ENCODE results near the gene U2AF1L4.

U2AF1L4 gene

GRCh38 chr19:35740423-35741202, 4.6 kb downstream of the U2AF1L4 start:
- DNase-seq (ENCODE audit: low read depth): peak; percentile 89

- DNase-seq (ENCODE audit: low read depth): no peak
Measured at GRCh38 chr19:35740108-35740422, 5.2 kb downstream of the U2AF1L4 start.

GRCh38 chr19:35739275-35740107, 5.7 kb downstream of the U2AF1L4 start:
- DNase-seq (ENCODE audit: low read depth): no peak

- no peak for DNase-seq (ENCODE audit: low read depth)
Measured at GRCh38 chr19:35738887-35739229, 6.4 kb downstream of the U2AF1L4 start.

GRCh38 chr19:35738021-35738886, 7.0 kb downstream of the U2AF1L4 start:
- DNase-seq (ENCODE audit: low read depth): no peak

- no peak for DNase-seq (ENCODE audit: low read depth)
Measured at GRCh38 chr19:35736913-35737886, 8.0 kb downstream of the U2AF1L4 start.

GRCh38 chr19:35734889-35735288, 10.3 kb downstream of the U2AF1L4 start:
- no peak for DNase-seq (ENCODE audit: low read depth)

GRCh38 chr19:35734273-35734672, 10.9 kb downstream of the U2AF1L4 start:
- no peak for DNase-seq (ENCODE audit: low read depth)

- no peak for DNase-seq (ENCODE audit: low read depth)
Measured at GRCh38 chr19:35733180-35734125, 11.8 kb downstream of the U2AF1L4 start.

- DNase-seq (ENCODE audit: low read depth): no peak
Measured at GRCh38 chr19:35732540-35733179, 12.6 kb downstream of the U2AF1L4 start.

GRCh38 chr19:35731779-35732405, 13.3 kb downstream of the U2AF1L4 start:
- DNase-seq (ENCODE audit: low read depth): no peak

GRCh38 chr19:35731353-35731752, 13.9 kb downstream of the U2AF1L4 start:
- no peak for DNase-seq (ENCODE audit: low read depth)

- DNase-seq (ENCODE audit: low read depth): no peak
Measured at GRCh38 chr19:35730326-35730725, 14.9 kb downstream of the U2AF1L4 start.

- DNase-seq (ENCODE audit: low read depth): no peak
Measured at GRCh38 chr19:35729763-35730162, 15.5 kb downstream of the U2AF1L4 start.

- no peak for DNase-seq (ENCODE audit: low read depth)
Measured at GRCh38 chr19:35729021-35729420, 16.2 kb downstream of the U2AF1L4 start.

GRCh38 chr19:35727956-35728706, 17.1 kb downstream of the U2AF1L4 start:
- DNase-seq (ENCODE audit: low read depth): no peak

- no peak for DNase-seq (ENCODE audit: low read depth)
Measured at GRCh38 chr19:35727053-35727955, 17.9 kb downstream of the U2AF1L4 start.

Data from HS-27A (cell line).